Neuron (in vitro differentiated cells): ENCODE measurements around the gene SLC25A36.
"Not testable (repeated sequence)": the region's sequence is repeated elsewhere in the genome, so short reads cannot be mapped to it uniquely, and the experiment has no call there.

ENCODE experiments used
- H2AFZ ChIP-seq: one replicate; pipeline ENCODE4 v1.6.1; 2013; ENCODE audit warnings: low read depth, mild to moderate bottlenecking, inconsistent platforms, low read length, moderate library complexity
- H3K27me3 ChIP-seq: one replicate; pipeline ENCODE4 v1.6.1; 2013; ENCODE audit warnings: low read length; ENCODE audit not compliant: insufficient read depth
- H3K36me3 ChIP-seq: one replicate; pipeline ENCODE4 v1.6.1; 2013; ENCODE audit warnings: low read length; ENCODE audit not compliant: insufficient read depth
- H3K4me1 ChIP-seq: one replicate; pipeline ENCODE4 v1.6.1; 2013; ENCODE audit warnings: low read length; ENCODE audit not compliant: insufficient read depth
- H3K4me3 ChIP-seq: 2 replicates; pipeline ENCODE4 v1.5.1; 2013; ENCODE audit warnings: mild to moderate bottlenecking, low read length, moderate library complexity
- H3K9me3 ChIP-seq: one replicate; pipeline ENCODE4 v1.6.1; 2013; ENCODE audit warnings: low read length

SLC25A36 gene

DNA sequence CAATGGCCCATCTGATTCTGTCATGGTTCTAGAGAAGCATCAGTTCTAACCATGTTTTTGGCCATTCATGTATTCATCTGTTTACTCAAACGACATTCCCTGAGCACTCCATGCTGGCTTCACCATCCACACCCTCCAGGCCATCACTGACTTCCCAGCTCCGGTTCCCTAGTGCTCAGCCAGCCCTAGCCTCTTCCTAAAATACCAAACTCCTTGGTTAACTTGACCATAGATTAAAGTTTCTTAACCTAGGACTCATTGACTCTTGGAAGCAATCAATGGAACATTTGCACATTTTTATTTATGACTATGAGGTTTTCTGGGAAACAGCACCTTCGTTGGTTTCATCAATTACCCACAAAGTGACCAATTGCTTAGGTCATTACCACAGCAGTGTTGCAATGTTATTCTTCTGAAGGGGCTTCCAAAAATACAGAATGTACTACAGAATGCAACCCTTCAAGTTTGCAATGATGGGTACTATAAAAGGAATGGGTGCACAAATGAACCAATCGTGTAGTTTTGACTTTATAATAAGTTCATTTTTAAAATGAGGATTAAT, 27.2 kb upstream of the SLC25A36 start:
- Histone ChIP-seq H3K36me3 (no peaks in the 10 kb centered on the region), H2AFZ (no peak overlapping the region), H3K4me3 (no peak overlapping the region), H3K4me1 (peaks cover 9% of the 10 kb centered on the region), H3K9me3 (no peaks in the 10 kb centered on the region), H3K27me3 (no peaks in the 10 kb centered on the region)

GRCh38 chr3:140916603-140917002, 25.0 kb upstream of the SLC25A36 start:
- Histone ChIP-seq H3K36me3 (no peaks in the 10 kb centered on the region), H3K9me3 (no peaks in the 10 kb centered on the region), H2AFZ (no peak overlapping the region), H3K4me3 (no peak overlapping the region), H3K27me3 (no peaks in the 10 kb centered on the region), H3K4me1 (peaks cover 9% of the 10 kb centered on the region)

DNA sequence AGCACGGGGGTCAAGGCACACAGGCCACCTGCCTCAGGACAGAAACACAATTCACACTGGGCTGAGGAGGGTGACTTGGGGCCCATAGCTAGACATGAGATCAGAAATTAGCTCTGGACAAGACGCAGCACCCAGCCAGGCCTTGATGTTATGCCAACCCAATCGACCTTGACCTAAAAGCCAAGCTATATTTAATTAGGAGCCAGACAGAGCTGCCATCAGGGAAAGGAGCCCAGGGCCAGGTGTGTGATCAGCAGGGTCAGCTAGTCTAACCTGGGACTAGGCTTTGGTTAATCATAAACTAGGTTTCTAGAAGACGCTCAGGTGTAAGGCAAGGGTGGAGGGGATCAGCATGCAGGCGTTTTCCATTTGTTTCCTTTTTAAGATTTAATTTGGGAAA, 23.9 kb upstream of the SLC25A36 start:
- no peak overlapping the region for H3K4me3 ChIP-seq
- peaks cover 7% of the 10 kb centered on the region for H3K4me1 ChIP-seq
- no peaks in the 10 kb centered on the region for H3K36me3 ChIP-seq
- no peaks in the 10 kb centered on the region for H3K9me3 ChIP-seq
- no peaks in the 10 kb centered on the region for H3K27me3 ChIP-seq
- H2AFZ ChIP-seq: no peak overlapping the region

DNA sequence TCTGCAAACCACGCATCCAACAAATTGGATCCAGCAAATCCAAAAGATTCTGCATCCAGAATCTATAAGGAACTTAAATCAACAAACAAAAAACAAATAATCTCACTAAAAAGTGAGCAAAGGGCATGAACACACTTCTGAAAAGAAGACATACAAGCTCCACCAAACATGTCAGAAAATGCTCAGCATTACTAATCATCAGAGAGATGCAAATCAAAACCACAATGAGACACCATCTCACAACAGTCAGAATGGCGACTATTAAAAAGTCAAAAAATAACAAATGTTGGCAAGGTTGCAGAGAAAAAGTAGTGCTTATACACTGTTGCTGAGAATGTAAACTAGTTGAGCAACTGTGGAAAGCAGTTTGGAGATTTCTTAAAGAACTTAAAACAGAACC, 21.6 kb upstream of the SLC25A36 start:
- Histone ChIP-seq H3K4me1 (no peaks in the 10 kb centered on the region), H3K27me3 (no peaks in the 10 kb centered on the region)

DNA sequence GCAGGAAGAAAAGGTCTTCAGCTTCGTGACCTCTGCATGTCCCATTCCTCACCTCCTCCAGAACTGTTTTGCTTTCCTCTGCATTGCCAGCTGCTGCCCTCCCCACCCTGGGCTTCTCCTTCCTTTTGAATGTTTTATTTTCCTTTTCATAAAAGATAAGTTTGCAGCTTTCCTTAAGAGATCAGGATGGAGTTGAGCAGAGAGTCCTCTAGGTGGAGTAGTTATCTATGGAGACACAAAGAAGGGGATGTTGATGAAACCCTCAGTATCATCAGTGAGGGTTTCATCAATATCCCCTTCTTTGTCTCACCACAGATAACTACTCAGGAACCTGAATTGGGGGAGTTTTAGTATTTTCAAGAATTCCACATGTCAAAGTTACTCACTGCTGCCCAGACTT, 19.0 kb upstream of the SLC25A36 start:
- Histone ChIP-seq H3K27me3 (no peaks in the 10 kb centered on the region), H3K4me3 (no peak overlapping the region), H2AFZ (no peak overlapping the region)

More for the DNA sequence above, 21.6 kb upstream of the SLC25A36 start:
- H3K36me3 ChIP-seq: no peaks in the 10 kb centered on the region
- no peaks in the 10 kb centered on the region for H3K9me3 ChIP-seq
- no peak overlapping the region for H3K4me3 ChIP-seq
- H2AFZ ChIP-seq: no peak overlapping the region

DNA sequence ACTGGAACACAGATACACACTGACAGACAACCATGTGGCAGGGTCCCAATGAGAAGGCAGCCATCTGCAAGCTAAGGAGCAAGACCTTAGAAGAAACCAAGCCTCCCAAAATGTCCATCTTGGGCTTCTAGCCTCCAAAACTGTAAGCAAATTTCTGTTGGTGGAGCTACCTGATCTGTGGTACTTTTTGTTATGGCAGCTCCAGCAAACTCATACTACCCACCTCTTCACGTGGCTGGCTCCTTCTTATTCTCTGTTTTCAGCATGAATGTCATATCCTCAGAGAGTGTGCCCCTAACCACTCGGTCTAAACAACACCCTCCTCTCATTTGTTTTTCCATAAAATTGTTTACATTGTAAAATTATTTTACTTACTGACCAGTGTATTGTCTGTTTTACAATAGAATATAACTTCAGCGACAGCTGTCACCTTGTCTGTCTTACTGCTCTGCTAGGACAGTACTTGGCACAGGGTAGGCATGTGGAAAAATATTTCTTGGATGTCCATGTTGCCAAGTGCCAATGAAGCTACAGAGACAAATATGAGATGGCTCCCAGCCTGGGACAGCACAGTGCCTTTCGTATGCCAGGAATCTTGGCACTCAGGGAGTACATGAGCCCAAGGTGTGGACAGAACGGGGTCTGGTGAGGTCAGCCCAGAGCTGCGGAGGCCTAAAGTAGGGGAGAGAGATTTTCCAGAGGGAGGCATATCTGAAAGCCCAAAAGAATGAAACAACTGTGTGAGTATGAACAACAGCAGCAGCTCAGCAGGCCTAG, 17.4 kb upstream of the SLC25A36 start:
- Histone ChIP-seq H3K9me3 (no peaks in the 10 kb centered on the region), H3K36me3 (no peaks in the 10 kb centered on the region), H3K27me3 (no peaks in the 10 kb centered on the region), H2AFZ (no peak overlapping the region), H3K4me3 (no peak overlapping the region), H3K4me1 (no peaks in the 10 kb centered on the region)

More for the DNA sequence above, 19.0 kb upstream of the SLC25A36 start:
- no peaks in the 10 kb centered on the region for H3K36me3 ChIP-seq
- no peaks in the 10 kb centered on the region for H3K4me1 ChIP-seq
- no peaks in the 10 kb centered on the region for H3K9me3 ChIP-seq

DNA sequence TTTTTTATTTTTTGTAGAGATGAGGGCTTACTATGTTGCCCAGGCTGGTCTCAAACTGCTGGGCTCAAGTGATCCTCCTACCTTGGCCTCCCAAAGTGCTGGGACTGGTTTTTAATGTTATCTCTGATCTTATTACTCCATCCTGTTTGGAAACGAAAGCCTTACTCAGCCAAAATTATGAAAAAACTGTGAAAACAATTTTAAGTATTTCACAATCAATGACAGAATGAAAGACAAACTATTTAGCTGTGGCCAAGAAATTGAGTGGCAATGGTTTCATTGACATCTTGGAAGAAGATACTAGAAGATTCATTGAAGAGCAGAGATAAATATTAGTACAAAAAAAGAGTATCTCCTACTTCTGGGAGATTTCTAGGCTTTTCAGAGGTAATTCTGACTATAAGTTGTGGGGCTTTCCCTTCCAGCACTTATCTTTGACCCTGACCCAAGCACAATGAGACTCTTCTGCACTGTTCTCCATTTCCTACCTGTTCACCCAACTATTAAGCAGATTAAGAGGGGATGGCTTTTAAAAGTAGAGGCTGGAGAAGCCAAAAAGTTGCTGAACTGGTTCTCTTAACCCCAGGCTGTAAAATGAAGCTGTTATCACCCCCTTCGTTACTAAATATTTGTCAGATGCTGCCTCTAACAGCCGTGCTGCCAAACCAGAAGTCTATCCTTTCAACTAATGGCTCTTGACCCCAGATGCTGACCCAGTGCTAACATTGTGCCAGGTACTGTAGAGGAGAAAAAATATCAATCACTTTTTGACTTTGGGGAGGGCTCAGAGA, 14.2 kb upstream of the SLC25A36 start:
- H3K4me1 ChIP-seq: no peaks in the 10 kb centered on the region

GRCh38 chr3:140929446-140929845, 12.2 kb upstream of the SLC25A36 start:
- H3K27me3 ChIP-seq: no peaks in the 10 kb centered on the region

More for the DNA sequence above, 14.2 kb upstream of the SLC25A36 start:
- Histone ChIP-seq H2AFZ (no peak overlapping the region), H3K36me3 (no peaks in the 10 kb centered on the region), H3K9me3 (no peaks in the 10 kb centered on the region), H3K4me3 (no peak overlapping the region), H3K27me3 (no peaks in the 10 kb centered on the region)

GRCh38 chr3:140931016-140931454, 10.6 kb upstream of the SLC25A36 start:
- Histone ChIP-seq H3K36me3 (no peaks in the 10 kb centered on the region), H3K4me3 (no peak overlapping the region), H3K27me3 (no peaks in the 10 kb centered on the region), H2AFZ (no peak overlapping the region), H3K9me3 (no peaks in the 10 kb centered on the region), H3K4me1 (no peaks in the 10 kb centered on the region)

More at GRCh38 chr3:140929446-140929845, 12.2 kb upstream of the SLC25A36 start:
- Histone ChIP-seq H3K4me1 (no peaks in the 10 kb centered on the region), H3K36me3 (no peaks in the 10 kb centered on the region), H3K4me3 (no peak overlapping the region), H2AFZ (no peak overlapping the region), H3K9me3 (no peaks in the 10 kb centered on the region)

GRCh38 chr3:140931801-140932200, 9.8 kb upstream of the SLC25A36 start:
- H3K9me3 ChIP-seq: no peaks in the 10 kb centered on the region
- no peaks in the 10 kb centered on the region for H3K4me1 ChIP-seq
- no peak overlapping the region for H2AFZ ChIP-seq
- H3K36me3 ChIP-seq: no peaks in the 10 kb centered on the region
- no peaks in the 10 kb centered on the region for H3K27me3 ChIP-seq
- no peak overlapping the region for H3K4me3 ChIP-seq

DNA sequence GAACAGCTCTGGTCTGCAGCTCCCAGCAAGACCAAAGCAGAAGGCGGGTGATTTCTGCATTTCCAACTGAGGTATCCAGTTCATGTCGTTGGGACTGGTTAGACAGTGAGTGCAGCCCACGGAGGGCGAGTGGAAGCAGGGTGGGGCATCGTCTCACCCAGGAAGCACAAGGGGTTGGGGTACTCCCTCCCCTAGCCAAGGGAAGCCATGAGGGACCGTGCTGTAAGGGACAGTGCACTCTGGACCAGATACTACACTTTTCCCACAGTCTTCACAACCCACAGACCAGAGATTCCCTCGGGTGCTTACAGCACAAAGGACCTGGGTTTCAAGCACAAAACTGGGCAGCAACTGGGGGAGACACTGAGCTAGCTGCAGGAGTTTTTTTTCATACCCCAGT, 8.5 kb upstream of the SLC25A36 start:
- H3K9me3 ChIP-seq: no peaks in the 10 kb centered on the region
- no peaks in the 10 kb centered on the region for H3K4me1 ChIP-seq
- no peaks in the 10 kb centered on the region for H3K27me3 ChIP-seq
- no peaks in the 10 kb centered on the region for H3K36me3 ChIP-seq
- H2AFZ ChIP-seq: no peak overlapping the region
- H3K4me3 ChIP-seq: no peak overlapping the region

DNA sequence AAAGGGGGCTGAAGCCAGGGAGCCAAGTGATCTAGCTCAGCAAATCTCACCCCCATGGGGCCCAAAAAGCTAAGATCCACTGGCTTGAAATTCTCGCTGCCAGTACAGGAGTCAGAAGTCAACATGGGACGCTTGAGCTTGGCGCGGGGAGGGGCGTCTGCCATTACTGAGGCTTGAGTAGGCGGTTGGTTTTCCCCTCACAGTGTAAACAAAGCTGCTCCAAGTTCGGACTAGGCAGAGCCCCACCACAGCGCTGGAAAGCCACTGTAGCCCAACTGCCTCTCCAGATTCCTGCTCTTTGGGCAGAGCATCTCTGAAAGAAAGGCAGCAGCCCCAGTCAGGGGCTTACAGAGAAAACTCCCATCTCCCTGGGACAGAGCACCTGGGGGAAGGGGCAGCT, 8.1 kb upstream of the SLC25A36 start:
- no peaks in the 10 kb centered on the region for H3K9me3 ChIP-seq
- no peak overlapping the region for H3K4me3 ChIP-seq
- no peaks in the 10 kb centered on the region for H3K4me1 ChIP-seq
- H3K36me3 ChIP-seq: no peaks in the 10 kb centered on the region
- no peaks in the 10 kb centered on the region for H3K27me3 ChIP-seq
- no peak overlapping the region for H2AFZ ChIP-seq

GRCh38 chr3:140939305-140939704, 2.3 kb upstream of the SLC25A36 start:
- H3K27me3 ChIP-seq, H3K9me3 ChIP-seq, H3K36me3 ChIP-seq: not testable (repeated sequence)

More at GRCh38 chr3:140939305-140939704, 2.3 kb upstream of the SLC25A36 start:
- peaks cover 10% of the 10 kb centered on the region for H3K4me1 ChIP-seq
- not testable (repeated sequence) for H2AFZ ChIP-seq, H3K4me3 ChIP-seq
